GM21619 (cell line): ENCODE measurements around the gene C5orf24.
"Not testable (repeated sequence)": the region's sequence is repeated elsewhere in the genome, so short reads cannot be mapped to it uniquely, and the experiment has no call there.

ENCODE experiments used
- ATAC-seq: cut with Tn5 transposase; IDR thresholded peaks from one replicate; pipeline ENCODE4 v1.9.1; 2021; ENCODE audit not compliant: unreplicated experiment

The C5orf24 gene

GRCh38 chr5:134845852-134846640 is at the start of gene C5orf24:
Gene C5orf24, plus strand, starts transcription at chr5:134845968. Its CDS starts 8,933 bp downstream, at chr5:134854901.
- peak; percentile 95 for ATAC-seq

GRCh38 chr5:134798468-134798867 is 47.3 kb upstream of the C5orf24 start:
- ATAC-seq, result no peak

GRCh38 chr5:134803821-134804220 is 41.9 kb upstream of the C5orf24 start:
- no peak for ATAC-seq

GRCh38 chr5:134813407-134813806 is 32.4 kb upstream of the C5orf24 start:
- peak; percentile 50 for ATAC-seq

- ATAC-seq, result peak; percentile 41
Observed at GRCh38 chr5:134813827-134814226, 31.9 kb upstream of the C5orf24 start.

GRCh38 chr5:134817006-134817405 is 28.8 kb upstream of the C5orf24 start:
- no peak for ATAC-seq

GRCh38 chr5:134818776-134819175 is 27.0 kb upstream of the C5orf24 start:
- no peak for ATAC-seq

- no peak for ATAC-seq
Observed at GRCh38 chr5:134819407-134819963, 26.3 kb upstream of the C5orf24 start.

- no peak for ATAC-seq
Observed at GRCh38 chr5:134821841-134822240, 23.9 kb upstream of the C5orf24 start.

- no peak for ATAC-seq
Observed at GRCh38 chr5:134824681-134825080, 21.1 kb upstream of the C5orf24 start.

- no peak for ATAC-seq
Observed at GRCh38 chr5:134825212-134825611, 20.6 kb upstream of the C5orf24 start.

GRCh38 chr5:134833340-134834032 is 12.3 kb upstream of the C5orf24 start:
- no peak for ATAC-seq

- no peak for ATAC-seq
Observed at GRCh38 chr5:134835623-134836022, 10.1 kb upstream of the C5orf24 start.

GRCh38 chr5:134837530-134838181 is 8.1 kb upstream of the C5orf24 start:
- no peak for ATAC-seq

GRCh38 chr5:134838361-134838760 is 7.4 kb upstream of the C5orf24 start:
- ATAC-seq, result not testable (repeated sequence)

GRCh38 chr5:134840811-134841210 is 5.0 kb upstream of the C5orf24 start:
- no peak for ATAC-seq

GRCh38 chr5:134844252-134844651 is 1.5 kb upstream of the C5orf24 start:
- ATAC-seq, result no peak

GRCh38 chr5:134845335-134845851 is 375 bp upstream of the C5orf24 start:
- ATAC-seq, result no peak

GRCh38 chr5:134846641-134846960 is 833 bp downstream of the C5orf24 start:
- no peak for ATAC-seq

- ATAC-seq, result not testable (repeated sequence)
Observed at GRCh38 chr5:134849434-134849933, 3.7 kb downstream of the C5orf24 start.

- no peak for ATAC-seq
Observed at GRCh38 chr5:134851307-134851923, 5.6 kb downstream of the C5orf24 start.
